Measurements from ENCODE around the gene DOC2A. TPM values are rescaled to one million over a fixed set of nuclear protein-coding genes. Genes with fewer than 3 reads are reported as not detected.
"Not testable (repeated sequence)": the region's sequence is repeated elsewhere in the genome, so short reads cannot be mapped to it uniquely, and the experiment has no call there.

The DOC2A gene
- polyA plus RNA-seq, 4 donors = 1.4 to 4.8 (median 3.7) TPM

DNA sequence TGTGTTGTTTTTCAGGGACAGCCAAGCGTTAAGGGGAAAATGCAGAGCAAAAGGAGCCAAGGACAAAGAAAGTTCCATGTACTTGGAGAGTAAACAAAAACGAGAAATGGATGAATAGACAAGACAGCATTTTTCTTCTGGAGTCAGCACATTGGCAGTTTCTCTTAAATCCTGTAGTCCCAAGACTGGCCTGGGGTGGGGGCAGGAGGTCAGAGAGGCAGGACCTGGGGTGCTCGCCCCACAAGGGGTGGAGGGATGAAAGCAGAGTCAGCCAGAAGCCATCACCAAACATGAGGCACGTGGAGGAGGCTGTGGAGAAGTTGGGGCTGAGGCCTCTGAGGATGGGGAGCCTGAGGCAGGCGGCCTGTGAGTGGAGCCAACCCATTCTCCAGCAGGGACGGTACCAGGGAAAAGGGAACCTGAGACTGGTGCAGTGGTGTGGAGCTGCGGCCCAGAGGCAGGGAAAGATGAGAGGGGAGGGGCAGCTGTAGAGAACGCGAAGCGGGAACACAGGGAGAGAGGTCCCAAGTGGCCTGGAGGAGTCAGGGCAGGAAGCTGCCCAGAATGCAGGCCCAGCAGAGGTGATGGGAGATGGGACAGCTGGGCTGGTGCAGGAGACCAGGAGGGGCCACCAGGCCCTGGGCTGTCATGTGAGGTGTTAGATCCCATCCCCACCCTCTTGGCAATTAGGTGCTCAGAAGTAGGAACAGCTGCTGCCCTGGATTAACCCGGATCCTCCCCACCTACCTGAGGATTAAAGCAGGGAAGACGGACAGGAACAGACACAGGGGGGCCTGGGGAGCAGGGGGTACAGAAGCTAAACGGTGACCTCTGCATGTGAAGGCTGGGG lies 17.0 kb upstream of the DOC2A start:
- no peak for DNase-seq (ENCODE audit: low read depth in 4 of 4, low spot score in 2 of 4)

DNA sequence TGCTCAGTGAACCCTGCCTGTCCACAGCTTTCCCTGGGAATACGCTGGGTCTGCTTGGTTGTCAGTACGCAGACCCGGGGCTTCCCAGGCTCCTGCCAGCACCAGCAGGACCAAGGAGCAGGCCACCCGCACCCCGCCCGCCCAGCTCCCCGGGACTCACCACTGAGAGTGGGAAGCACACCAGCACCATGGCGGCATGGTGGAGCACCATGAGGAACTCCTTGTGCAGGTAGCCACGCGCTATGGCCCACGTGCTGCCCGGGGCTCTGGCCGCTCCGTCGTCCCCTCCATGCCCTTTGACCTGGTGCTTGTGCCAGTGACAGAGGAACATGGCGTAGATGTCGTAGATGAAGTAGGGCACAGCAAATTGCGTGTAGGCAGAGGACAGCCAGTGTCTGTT lies 15.6 kb upstream of the DOC2A start:
- DNase-seq (ENCODE audit: low read depth in 4 of 4, low spot score in 2 of 4) = no peak

GRCh38 chr16:30025574-30025973 lies 14.7 kb upstream of the DOC2A start:
- DNase-seq (ENCODE audit: low read depth in 4 of 4, low spot score in 2 of 4) = no peak

GRCh38 chr16:30025156-30025555 lies 14.3 kb upstream of the DOC2A start:
- DNase-seq (ENCODE audit: low read depth in 4 of 4, low spot score in 2 of 4) = no peak

DNA sequence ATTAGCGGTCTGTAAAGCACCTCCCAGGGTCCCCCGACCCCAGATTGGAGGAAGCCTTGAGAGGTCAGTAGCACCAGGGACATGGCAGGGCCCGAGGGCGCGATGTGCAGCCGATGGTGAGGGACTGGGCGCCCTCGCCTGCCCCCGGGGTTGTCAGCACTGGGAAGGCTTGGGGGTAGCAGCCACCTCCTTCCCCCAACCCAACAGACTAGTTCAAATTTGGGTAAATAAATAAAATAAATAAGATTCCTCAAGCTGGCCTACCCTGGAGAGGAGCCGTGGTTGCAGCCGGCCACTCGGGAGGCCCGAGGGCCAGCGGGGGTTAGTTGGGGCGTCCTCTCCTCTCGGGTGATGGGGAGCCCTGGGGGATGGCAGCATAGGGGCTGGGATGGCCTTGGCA lies 13.6 kb upstream of the DOC2A start:
- DNase-seq (ENCODE audit: low read depth in 4 of 4, low spot score in 2 of 4) = no peak

- no peak for DNase-seq (ENCODE audit: low read depth in 4 of 4, low spot score in 2 of 4)
These were observed 12.8 kb upstream of the DOC2A start for GRCh38 chr16:30023586-30023985.

GRCh38 chr16:30022887-30023286 lies 12.1 kb upstream of the DOC2A start, which contains the start of gene C16orf92:
Gene C16orf92 (plus strand): TSS chr16:30023198. CDS start chr16:30023341, 143 bp downstream.
- no peak for DNase-seq (ENCODE audit: low read depth in 4 of 4, low spot score in 2 of 4)

- no peak for DNase-seq (ENCODE audit: low read depth in 4 of 4, low spot score in 2 of 4)
These were observed 7.9 kb upstream of the DOC2A start for GRCh38 chr16:30018731-30019158.

DNA sequence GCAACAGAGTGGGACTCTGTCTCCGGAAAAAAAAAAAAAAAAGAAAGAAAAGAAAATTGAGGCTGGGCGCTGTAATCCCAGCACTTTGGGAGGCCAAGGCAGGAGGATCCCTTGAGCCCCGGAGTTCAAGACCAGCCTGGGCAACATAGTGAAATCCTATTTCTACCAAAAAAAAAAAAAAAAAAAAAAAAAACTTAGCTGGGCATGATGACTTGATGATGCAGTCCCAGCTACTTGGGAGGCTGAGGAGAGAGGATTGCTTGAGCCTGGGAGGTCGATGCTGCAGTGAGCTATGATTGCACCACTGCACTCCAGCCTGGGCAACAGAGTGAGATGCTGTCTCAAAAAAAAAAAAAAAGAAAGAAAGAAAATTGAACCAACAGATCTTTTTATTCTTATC lies 7.1 kb upstream of the DOC2A start:
- DNase-seq (ENCODE audit: low read depth in 4 of 4, low spot score in 2 of 4) = not testable (repeated sequence)

DNA sequence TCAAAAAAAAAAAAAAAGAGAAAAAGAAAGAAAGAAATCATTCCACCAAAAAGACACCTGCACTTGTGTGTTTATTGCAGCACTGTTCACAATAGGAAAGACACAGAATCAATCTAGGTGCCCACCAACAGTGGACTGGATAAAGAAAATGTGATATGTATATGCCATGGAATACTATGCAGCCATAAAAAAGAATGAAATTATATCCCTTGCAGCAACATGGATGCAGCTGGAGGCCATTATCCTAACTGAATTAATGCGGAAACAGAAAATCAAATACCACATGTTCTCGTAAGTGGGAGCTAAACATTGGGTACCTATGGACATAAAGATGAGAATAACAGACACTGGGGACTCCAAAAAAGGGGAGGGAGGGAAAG lies 6.4 kb upstream of the DOC2A start:
- no peak for DNase-seq (ENCODE audit: low read depth in 4 of 4, low spot score in 2 of 4)

DNA sequence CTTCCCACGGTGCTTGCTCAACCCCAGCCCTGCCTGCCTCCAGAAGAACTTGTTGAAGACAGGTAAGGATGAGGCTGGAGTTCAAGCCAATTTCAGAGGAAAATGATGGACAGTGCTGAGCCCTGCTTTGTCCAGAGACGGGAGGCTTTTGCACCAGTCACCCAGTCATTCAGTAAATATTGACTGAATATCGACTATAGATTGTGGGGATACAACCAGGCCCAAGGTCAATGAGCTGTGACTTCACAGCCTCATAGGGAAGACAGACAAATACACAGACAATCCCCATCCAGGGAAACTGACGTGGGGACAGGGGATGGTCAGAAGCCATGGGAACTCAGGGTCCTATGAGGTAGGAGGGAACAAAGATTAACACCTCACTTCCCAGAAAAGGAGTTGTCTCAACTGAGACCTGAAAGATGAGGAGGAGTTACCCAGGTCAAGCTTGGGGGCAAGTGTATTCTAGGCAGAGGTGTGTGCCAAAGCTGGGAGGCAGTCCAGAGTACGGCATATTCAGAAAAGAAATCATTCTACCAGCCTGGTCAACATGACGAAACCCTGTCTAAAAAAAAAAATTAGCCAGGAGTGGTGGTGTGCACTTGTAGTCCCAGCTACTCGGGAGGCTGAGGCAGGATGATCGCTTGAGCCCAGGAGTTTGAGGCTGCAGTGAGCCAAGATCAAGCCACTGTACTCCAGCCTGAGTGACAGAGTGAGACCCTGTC lies 5.9 kb upstream of the DOC2A start:
- no peak for DNase-seq (ENCODE audit: low read depth in 4 of 4, low spot score in 2 of 4)

GRCh38 chr16:30015450-30015849 lies 4.6 kb upstream of the DOC2A start:
- DNase-seq (ENCODE audit: low read depth in 4 of 4, low spot score in 2 of 4) = not testable (repeated sequence)

DNA sequence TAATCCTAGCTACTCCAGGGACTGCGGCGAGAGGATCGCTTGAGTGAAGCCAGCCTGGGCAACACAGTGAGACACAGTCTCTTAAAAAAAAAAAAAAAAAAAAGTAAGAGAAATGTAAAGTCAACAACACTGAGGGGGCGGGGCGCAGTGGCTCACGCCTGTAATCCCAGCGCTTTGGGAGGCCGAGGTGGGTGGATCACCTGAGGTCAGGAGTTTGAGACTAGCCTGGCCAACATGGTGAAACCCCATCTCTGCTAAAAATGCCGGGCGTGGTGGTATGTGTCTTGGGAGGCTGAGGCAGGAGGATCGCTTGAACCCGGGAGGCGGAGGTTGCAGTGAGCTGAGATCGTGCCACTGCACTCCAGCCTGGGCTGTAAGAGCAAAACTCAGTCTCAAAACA lies 1.8 kb upstream of the DOC2A start:
- DNase-seq (ENCODE audit: low read depth in 4 of 4, low spot score in 2 of 4) = not testable (repeated sequence)

DNA sequence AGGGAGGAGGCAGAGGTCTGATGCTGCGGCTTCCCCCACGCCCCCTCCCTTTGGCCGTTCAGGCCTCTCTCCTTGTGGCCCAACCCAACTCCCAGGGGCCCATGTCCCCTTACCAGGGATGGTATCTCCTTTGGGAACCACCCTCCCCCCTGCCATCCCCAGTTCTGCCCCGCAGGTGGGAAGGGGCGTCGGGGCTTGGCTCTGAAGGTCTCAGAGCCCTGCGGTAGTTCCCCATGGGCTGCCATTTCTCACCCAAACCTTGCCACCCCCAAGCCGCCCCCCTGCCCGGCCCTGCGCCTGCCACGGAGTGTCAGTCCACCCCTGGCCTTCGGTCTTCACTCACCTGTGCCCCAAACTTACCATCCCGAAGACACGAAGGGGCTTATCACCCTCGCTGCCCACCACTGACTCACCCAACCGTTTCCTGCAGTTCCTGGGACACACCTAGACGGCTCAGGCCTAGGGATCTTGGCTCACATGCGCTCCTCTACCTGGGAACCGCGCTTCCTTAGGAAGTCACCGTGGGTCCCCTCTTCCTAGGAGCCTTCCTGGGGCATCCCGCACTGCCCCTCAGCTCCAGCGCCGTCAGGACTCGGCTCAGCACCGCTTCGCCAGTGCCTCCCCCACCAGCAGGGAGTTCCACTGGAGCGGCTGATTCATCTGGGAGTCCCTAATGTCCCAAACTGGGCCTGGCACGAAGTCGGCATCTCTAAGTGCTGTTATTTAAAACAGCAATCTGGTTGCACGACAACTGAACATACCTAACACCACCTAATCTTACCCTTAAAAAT lies 1.1 kb upstream of the DOC2A start:
- DNase-seq (ENCODE audit: low read depth in 4 of 4, low spot score in 2 of 4) = no peak

GRCh38 chr16:30009990-30010843 lies 610 bp downstream of the DOC2A start:
- DNase-seq (ENCODE audit: low read depth in 4 of 4, low spot score in 2 of 4) = no peak

- no peak for DNase-seq (ENCODE audit: low read depth in 4 of 4, low spot score in 2 of 4)
These were observed 1.6 kb downstream of the DOC2A start for GRCh38 chr16:30009085-30009862.

GRCh38 chr16:30007378-30007895 lies 3.4 kb downstream of the DOC2A start:
- DNase-seq (ENCODE audit: low read depth in 4 of 4, low spot score in 2 of 4) = no peak

DNA sequence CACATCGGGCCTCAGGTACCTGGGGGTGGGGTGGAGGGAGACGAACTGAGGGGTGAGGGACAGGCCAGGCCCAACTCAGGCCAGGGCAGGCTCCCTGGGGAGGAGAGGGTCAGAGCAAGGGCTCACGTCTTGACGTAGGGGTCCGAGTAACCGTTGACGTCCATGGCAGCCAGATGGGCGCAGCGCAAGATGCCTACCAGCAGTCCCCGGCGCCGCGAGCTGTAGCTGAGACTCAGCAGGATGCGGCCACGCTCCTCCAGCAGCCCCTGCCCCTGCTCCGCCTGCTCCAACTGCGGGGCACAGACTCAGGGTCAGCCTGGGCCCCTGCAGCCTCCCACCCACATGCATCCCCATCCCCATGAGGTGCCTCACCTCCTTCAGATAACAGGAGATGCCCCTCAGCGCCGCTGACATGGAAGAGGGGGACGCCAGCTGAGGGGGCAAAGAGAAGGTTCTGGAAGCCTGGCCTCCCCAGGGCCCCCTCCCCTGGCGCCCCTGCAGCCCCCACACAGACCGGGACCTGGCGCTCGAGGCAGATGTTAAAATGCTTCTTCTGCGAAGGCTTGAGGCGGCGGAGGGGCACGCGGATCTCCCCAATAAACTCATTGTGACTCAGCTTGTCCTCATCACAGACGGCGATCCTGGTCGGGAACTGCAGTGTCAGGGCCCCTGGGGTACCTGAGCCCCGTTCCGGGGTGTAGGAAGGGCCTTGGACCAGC lies 4.0 kb downstream of the DOC2A start:
- no peak for DNase-seq (ENCODE audit: low read depth in 4 of 4, low spot score in 2 of 4)

DNA sequence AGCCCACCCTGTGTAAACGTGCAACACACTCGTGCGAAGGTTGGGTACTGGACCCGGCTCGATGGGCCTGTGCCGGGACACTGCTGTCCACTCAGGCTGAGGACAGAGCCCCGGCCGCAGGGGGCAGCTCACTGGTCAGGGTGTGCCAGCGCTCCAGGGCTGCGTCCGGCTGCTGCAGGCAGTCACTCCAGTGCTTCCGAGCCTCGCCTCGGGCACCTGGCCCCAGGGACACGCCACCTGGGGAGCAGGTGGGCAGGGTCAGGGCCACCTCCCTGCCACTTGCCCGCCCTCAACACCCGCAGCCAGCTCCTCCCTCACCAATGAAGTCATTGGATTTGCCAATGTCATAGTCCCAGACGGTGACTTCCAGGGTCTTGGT lies 4.7 kb downstream of the DOC2A start:
- DNase-seq (ENCODE audit: low read depth in 4 of 4, low spot score in 2 of 4) = no peak
